Rectal smooth muscle tissue (tissue), 1 donor: Measurements from ENCODE around the gene RNPEPL1.
"Not testable (repeated sequence)": the region's sequence is repeated elsewhere in the genome, so short reads cannot be mapped to it uniquely, and the experiment has no call there.

Source experiments
- H3K27ac ChIP-seq: one replicate; pipeline ENCODE4 v1.7.0; 2013; ENCODE audit warnings: low read depth, low read length, inconsistent platforms
- H3K27me3 ChIP-seq: one replicate; pipeline ENCODE4 v1.7.0; 2013; ENCODE audit warnings: low read length; ENCODE audit not compliant: control insufficient read depth, insufficient read depth
- H3K36me3 ChIP-seq: one replicate; pipeline ENCODE4 v1.7.0; 2013; ENCODE audit warnings: low read length; ENCODE audit not compliant: control insufficient read depth, insufficient read depth
- H3K4me1 ChIP-seq: one replicate; pipeline ENCODE4 v1.7.0; 2013; ENCODE audit warnings: low read length; ENCODE audit not compliant: control insufficient read depth, insufficient read depth
- H3K4me3 ChIP-seq: one replicate; pipeline ENCODE4 v1.7.0; 2013; ENCODE audit warnings: low read length
- H3K9ac ChIP-seq: one replicate; pipeline ENCODE4 v1.7.0; 2013; ENCODE audit warnings: low read length

RNPEPL1 gene, protein sequence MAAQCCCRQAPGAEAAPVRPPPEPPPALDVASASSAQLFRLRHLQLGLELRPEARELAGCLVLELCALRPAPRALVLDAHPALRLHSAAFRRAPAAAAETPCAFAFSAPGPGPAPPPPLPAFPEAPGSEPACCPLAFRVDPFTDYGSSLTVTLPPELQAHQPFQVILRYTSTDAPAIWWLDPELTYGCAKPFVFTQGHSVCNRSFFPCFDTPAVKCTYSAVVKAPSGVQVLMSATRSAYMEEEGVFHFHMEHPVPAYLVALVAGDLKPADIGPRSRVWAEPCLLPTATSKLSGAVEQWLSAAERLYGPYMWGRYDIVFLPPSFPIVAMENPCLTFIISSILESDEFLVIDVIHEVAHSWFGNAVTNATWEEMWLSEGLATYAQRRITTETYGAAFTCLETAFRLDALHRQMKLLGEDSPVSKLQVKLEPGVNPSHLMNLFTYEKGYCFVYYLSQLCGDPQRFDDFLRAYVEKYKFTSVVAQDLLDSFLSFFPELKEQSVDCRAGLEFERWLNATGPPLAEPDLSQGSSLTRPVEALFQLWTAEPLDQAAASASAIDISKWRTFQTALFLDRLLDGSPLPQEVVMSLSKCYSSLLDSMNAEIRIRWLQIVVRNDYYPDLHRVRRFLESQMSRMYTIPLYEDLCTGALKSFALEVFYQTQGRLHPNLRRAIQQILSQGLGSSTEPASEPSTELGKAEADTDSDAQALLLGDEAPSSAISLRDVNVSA

DNA sequence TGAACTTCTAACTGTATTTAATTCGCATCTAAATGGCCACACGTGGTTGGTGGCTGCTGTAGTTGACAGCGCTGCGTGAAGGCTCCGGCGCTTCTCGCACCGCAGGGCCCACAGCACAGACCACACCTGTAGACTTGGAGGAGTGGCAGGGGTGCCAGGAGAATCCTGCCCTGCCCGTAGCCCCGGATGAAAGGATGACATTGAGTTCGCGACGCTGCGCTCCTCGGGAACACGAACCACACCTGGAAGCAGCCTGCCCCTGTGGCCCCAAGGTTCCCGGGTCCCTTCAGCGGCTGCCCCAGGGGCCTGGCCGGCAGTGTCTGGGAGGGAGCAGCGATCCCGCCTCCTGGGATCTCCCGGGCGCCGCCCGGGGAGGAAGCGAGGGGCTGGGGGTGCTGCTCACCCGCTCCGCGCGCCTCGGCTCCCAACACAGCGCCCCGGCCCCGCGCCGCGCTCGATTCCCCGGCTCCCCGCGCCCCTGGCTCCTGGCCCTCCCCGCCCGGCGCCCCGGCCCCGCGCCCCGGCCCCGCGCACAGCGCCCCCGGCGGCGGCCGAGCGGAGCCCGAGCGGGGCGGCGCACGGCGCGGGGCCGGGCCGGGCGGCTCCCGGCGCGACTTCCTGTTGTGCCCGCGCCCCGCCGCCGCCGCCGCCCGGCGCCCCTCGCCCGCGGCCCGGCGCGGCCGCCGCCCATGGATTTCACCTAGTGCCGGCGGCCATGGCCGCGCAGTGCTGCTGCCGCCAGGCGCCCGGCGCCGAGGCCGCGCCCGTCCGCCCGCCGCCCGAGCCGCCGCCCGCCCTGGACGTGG, at the start of gene RNPEPL1:
TSS of gene RNPEPL1 (plus strand) at position 613 of the 806 bp plus-strand sequence. CDS start at position 716, 103 bp downstream.
- Histone ChIP-seq H3K9ac (peak within 1 kb of the TSS; percentile 82), H3K27me3 (no peaks in the 10 kb centered on the region), H3K4me3 (peak within 1 kb of the TSS; percentile 90), H3K27ac (peak within 1 kb of the TSS; percentile 79), H3K4me1 (peaks cover 26% of the 10 kb centered on the region), H3K36me3 (peaks cover 3% of the 10 kb centered on the region)

DNA sequence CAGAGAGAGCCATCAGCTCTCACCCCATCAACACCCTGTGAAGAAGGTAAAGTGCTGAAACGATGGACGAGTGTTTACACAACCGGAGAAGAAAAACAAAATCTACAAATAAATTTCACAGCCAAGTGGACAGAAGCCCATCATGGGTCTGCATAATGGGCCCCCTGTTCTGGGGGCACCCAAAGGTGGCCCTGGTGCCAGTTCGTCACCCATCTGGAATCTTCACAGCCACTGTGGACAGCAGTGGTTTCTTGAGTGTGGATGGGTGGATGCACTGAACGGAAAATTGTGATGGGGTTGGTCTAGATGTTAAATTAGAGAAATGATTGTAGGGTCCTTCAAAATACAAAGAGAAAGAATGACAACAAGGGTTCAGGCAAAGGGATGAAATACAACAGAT, 49.3 kb upstream of the RNPEPL1 start:
- H3K36me3 ChIP-seq: peaks cover 3% of the 10 kb centered on the region
- H3K27ac ChIP-seq: no peak overlapping the region
- H3K4me3 ChIP-seq: no peak overlapping the region
- no peak overlapping the region for H3K9ac ChIP-seq
- peaks cover 3% of the 10 kb centered on the region for H3K27me3 ChIP-seq
- no peaks in the 10 kb centered on the region for H3K4me1 ChIP-seq

GRCh38 chr2:240519396-240520129, 48.7 kb upstream of the RNPEPL1 start:
- H3K9ac ChIP-seq: no peak overlapping the region
- no peak overlapping the region for H3K4me3 ChIP-seq
- peaks cover 6% of the 10 kb centered on the region for H3K36me3 ChIP-seq
- no peaks in the 10 kb centered on the region for H3K4me1 ChIP-seq
- H3K27ac ChIP-seq: no peak overlapping the region
- peaks cover 3% of the 10 kb centered on the region for H3K27me3 ChIP-seq

GRCh38 chr2:240520130-240520973, 47.9 kb upstream of the RNPEPL1 start:
- no peaks in the 10 kb centered on the region for H3K4me1 ChIP-seq
- peaks cover 3% of the 10 kb centered on the region for H3K27me3 ChIP-seq
- peaks cover 9% of the 10 kb centered on the region for H3K36me3 ChIP-seq
- H3K27ac ChIP-seq: no peak overlapping the region
- no peak overlapping the region for H3K4me3 ChIP-seq
- no peak overlapping the region for H3K9ac ChIP-seq

DNA sequence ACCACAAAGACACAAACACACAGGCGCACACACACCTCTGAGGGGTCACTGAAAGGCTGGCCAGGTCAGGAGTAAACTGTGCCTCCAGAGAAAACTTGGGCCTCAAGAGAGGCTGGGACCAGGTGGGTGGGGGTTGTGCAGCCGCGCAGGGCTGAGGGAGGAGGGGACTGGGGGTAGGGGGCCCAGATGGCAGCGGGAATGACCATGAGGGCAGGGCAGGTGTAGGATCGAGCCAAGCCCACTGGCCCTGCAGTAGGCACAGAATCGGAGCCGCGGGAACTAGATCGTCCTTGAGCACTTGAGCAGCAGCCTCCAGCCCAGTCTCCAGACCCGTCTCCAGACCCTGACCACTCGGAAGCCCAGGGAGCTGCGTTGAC, 47.3 kb upstream of the RNPEPL1 start:
- Histone ChIP-seq H3K27me3 (peaks cover 3% of the 10 kb centered on the region), H3K27ac (no peak overlapping the region), H3K36me3 (peaks cover 12% of the 10 kb centered on the region), H3K4me1 (no peaks in the 10 kb centered on the region), H3K4me3 (no peak overlapping the region), H3K9ac (no peak overlapping the region)

DNA sequence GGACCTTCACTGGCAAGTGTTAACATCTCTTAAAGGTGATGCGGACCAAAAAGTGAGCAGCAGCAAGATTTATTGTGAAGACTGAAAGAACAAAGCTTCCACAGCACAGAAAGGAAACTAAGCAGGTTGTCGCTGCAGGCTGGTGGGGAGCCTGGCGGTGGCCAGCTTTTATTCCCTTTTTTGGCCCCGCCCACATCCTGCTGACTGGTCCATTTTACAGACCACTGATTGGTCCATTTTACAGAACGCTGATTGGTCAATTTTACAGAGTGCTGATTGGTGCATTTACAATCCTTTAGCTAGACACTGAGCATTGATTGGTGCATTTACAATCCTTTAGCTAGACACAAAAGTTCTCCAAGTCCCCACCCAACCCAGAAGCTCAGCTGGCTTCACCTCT, 46.4 kb upstream of the RNPEPL1 start:
- H3K4me1 ChIP-seq, H3K27me3 ChIP-seq, H3K27ac ChIP-seq, H3K4me3 ChIP-seq, H3K9ac ChIP-seq: not testable (repeated sequence)
- H3K36me3 ChIP-seq: peaks cover 17% of the 10 kb centered on the region

DNA sequence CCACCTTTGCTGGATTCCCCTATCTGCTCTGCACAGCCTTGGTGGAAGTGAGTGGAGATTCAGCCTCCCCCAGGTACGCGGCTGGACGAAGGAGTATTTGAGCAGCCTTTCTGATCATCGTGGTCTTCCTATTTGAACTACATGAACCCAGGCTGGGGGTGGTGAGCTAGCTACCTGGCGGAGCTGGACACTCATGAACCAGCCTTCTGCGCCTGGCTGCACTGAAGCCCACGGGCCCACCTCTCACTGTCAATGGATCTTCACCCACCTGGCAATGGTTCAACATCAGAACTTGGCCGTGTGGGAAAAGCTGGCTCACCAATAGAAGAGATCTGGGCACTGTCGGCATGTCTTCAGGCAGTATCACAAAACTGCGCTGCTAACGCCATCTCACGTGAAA, 45.9 kb upstream of the RNPEPL1 start:
- H3K4me1 ChIP-seq: no peaks in the 10 kb centered on the region
- H3K27ac ChIP-seq: no peak overlapping the region
- H3K9ac ChIP-seq: no peak overlapping the region
- H3K27me3 ChIP-seq: peaks cover 3% of the 10 kb centered on the region
- H3K36me3 ChIP-seq: peaks cover 17% of the 10 kb centered on the region
- no peak overlapping the region for H3K4me3 ChIP-seq

DNA sequence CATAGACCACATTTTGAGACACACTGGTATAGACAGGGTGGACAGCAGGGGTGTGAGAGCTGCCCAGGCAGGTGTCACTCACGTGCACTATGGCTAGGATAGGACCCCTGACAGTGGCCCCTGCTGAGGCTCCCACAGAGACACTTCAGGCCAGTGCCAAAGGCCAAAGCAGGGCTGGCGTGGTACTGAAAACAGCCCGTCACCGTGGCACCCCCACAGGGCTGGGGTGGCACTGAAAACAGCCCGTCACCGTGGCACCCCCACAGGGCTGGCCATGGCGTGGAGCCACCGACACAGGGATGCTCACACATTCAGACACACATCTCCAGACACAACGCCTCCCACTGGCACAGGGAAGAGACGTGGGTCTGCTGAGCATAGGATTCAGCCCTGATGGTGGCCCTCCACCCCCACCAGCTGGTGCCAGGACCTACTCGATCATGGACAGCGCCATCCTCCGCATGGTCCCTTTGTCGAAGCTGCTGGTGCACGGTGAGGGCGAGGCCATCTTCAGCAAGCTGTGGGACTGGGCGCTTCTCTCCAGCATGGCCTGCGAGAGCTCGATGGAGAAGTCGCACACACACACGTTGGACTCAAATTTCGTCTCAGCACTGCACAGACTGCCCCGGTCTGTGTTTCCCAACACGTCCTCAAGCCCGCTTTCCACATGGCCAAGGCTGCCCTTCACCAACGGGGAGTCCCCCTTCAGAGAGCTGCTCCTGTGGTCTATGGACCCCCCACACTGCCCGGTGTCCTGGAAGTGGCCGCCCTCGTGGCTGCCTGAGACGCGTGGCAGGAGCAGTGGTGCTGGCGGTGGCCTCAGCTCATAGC, 44.6 kb upstream of the RNPEPL1 start:
- peaks cover 3% of the 10 kb centered on the region for H3K27me3 ChIP-seq
- H3K36me3 ChIP-seq: peaks cover 17% of the 10 kb centered on the region
- no peak overlapping the region for H3K27ac ChIP-seq
- no peaks in the 10 kb centered on the region for H3K4me1 ChIP-seq
- no peak overlapping the region for H3K4me3 ChIP-seq
- H3K9ac ChIP-seq: no peak overlapping the region

DNA sequence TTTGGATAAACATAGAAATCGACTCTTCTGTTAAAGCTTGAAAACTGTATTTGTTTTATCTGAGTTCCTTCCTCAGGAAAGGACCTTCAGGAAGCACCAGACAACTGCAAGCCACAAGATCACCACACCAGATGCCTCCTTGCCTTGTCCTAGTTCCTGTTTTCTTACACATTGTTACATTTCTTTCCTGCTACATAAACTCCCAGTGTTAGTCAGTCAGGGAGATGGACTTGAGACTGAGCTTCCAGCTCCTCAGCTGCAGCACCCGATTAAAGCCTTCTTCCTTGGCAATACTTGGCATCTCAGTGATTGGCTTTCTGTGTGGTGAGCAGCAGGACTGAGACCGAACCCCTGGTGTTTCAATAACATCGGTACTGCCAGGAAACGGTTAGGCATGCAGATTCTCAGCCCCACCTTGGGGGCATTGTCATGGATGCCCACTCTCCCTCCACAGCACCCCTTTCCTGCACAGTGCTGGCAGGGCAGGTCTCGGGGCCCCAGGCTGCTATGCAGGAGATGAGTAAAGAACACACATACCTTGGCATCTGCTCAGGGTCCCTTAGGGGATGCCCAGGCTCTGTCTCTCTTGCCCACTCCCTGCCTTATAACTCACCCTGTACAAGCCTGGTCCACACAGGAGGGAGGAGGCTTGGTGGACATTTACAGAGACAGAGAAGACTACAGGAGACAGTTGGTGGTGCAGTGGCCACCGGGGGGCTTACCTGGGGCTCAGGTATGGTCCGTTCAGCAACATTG, 43.1 kb upstream of the RNPEPL1 start:
- no peaks in the 10 kb centered on the region for H3K4me1 ChIP-seq
- H3K4me3 ChIP-seq: no peak overlapping the region
- H3K36me3 ChIP-seq: peaks cover 17% of the 10 kb centered on the region
- no peak overlapping the region for H3K9ac ChIP-seq
- H3K27me3 ChIP-seq: peaks cover 3% of the 10 kb centered on the region
- H3K27ac ChIP-seq: no peak overlapping the region

DNA sequence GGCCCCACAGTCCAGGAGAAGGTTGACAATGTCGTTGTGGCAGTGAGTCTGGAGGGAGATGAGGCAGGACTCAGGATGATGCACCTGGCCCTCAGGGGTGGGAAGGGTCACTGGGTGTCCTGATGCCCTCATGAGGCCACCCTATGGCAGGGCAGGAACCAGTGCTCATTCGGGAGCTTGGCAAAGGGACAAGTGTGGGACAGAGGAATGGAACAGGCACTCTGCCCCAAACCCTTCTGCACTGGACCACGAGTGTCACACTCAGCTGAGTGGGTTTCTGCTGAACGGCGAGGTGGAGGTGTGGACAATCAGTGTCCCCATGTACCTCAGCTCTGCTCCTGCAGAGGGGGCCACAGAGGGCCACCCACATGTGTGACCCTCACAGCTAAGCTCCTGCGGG, 42.5 kb upstream of the RNPEPL1 start:
- Histone ChIP-seq H3K36me3 (peaks cover 17% of the 10 kb centered on the region), H3K27ac (no peak overlapping the region), H3K4me3 (no peak overlapping the region), H3K27me3 (peaks cover under 1% of the 10 kb centered on the region), H3K4me1 (no peaks in the 10 kb centered on the region), H3K9ac (no peak overlapping the region)
